Measurements from ENCODE around the gene MLH1. TPM values are rescaled to one million over a fixed set of nuclear protein-coding genes. Genes with fewer than 3 reads are reported as not detected.

Gene MLH1
- total RNA-seq, 2 experiments from 2014 or later = 89.6 to 93.7 TPM

DNA sequence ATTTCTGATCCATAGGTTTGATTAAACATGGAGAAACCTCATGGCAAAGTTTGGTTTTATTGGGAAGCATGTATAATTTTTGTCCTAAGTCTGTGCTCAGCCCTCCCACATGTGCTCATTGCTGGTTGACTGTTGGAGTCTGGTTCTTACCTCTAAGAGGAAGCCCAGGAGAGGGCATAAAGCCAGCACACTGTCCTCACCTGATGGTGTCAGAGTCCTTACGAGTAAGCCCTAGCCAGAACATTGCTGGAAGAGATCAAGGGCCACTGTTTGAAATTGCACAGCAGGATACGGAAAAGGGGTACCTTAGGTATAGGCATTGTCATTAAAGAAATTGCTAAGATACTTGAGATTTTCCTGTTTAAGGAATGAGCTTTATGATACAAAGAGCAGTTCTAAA lies 21.3 kb downstream of the MLH1 start:
- intact Hi-C loops (cut with micrococcal nuclease) = no loop called here
- CTCF ChIA-PET = no interaction called here
- ATAC-seq = no peak

DNA sequence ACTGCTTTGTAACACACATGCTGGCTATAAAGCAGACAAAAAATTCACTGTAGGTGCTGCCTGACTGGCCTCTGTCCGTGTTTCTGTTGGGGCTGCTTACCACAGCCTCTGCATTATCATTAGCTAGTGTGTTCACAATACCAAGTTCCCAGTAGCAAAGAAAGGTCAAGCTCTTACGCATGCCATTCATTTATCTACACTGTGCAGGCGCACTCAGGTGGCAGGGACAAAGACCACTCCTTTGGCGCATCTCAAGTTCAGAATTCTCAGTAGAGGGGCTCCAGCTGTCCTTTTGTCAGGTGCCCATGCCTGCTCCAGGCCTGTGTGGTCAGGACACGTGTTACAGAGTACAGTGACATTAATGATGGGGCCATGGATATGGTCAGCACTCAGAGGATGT lies 22.3 kb downstream of the MLH1 start:
- TF ChIP-seq, protein P1, sequence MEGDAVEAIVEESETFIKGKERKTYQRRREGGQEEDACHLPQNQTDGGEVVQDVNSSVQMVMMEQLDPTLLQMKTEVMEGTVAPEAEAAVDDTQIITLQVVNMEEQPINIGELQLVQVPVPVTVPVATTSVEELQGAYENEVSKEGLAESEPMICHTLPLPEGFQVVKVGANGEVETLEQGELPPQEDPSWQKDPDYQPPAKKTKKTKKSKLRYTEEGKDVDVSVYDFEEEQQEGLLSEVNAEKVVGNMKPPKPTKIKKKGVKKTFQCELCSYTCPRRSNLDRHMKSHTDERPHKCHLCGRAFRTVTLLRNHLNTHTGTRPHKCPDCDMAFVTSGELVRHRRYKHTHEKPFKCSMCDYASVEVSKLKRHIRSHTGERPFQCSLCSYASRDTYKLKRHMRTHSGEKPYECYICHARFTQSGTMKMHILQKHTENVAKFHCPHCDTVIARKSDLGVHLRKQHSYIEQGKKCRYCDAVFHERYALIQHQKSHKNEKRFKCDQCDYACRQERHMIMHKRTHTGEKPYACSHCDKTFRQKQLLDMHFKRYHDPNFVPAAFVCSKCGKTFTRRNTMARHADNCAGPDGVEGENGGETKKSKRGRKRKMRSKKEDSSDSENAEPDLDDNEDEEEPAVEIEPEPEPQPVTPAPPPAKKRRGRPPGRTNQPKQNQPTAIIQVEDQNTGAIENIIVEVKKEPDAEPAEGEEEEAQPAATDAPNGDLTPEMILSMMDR (IDR thresholded peaks at IDR 0.05) = no peak
- CTCF ChIA-PET = interaction anchor here (1.8 kb wide), 1 partner anchor 9 kb away, joined by 6 read pairs; no protein-coding TSS in a partner anchor
- Mint-ChIP-seq H3K27me3 (no peaks in the 10 kb centered on the region), H3K36me3 (ENCODE audit: low read depth) (peaks cover 64% of the 10 kb centered on the region), H3K4me3 (no peak overlapping the region), H3K27ac (no peak overlapping the region), H3K9me3 (no peaks in the 10 kb centered on the region), H3K4me1 (ENCODE audit: low read depth) (no peaks in the 10 kb centered on the region)
- no peak for DNase-seq
- intact Hi-C loops (cut with micrococcal nuclease) = no loop called here
- ATAC-seq = no peak
- POLR2A ChIA-PET = no interaction called here

More for the DNA sequence above, 21.3 kb downstream of the MLH1 start:
- DNase-seq = no peak
- POLR2A ChIA-PET = no interaction called here
- Mint-ChIP-seq H3K27me3 (no peaks in the 10 kb centered on the region), H3K4me3 (no peak overlapping the region), H3K9me3 (no peaks in the 10 kb centered on the region), H3K4me1 (ENCODE audit: low read depth) (no peaks in the 10 kb centered on the region), H3K36me3 (ENCODE audit: low read depth) (peaks cover 57% of the 10 kb centered on the region), H3K27ac (no peak overlapping the region)
- TF ChIP-seq, protein P1 (IDR thresholded peaks at IDR 0.05) = no peak

DNA sequence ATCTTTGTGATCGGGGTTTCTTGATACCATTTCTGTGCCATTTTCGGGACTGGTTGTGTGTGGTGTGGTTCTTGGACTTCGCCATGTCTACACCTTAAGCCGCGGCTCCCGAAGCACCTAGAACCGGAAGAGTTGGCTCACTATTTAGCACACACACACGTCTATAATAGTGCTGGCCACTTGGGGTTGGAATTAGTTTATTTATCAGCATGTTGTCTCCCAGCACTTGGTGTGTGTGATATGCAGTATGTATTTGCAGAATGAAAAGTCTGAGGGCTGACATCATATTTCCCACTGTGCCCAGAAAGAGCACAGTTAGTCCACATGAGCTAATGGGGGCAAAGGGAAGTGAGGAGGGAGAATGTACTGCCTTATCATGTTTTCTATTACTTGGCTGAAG lies 23.6 kb downstream of the MLH1 start:
- ChIA-PET POLR2A (no interaction called here), CTCF (interaction anchor here (1.8 kb wide), 1 partner anchor 8 kb away, joined by 6 read pairs; no protein-coding TSS in a partner anchor)
- Mint-ChIP-seq H3K27me3 (no peaks in the 10 kb centered on the region), H3K36me3 (ENCODE audit: low read depth) (peaks cover 64% of the 10 kb centered on the region), H3K4me3 (no peak overlapping the region), H3K4me1 (ENCODE audit: low read depth) (no peaks in the 10 kb centered on the region), H3K9me3 (no peaks in the 10 kb centered on the region), H3K27ac (no peak overlapping the region)
- DNase-seq = no peak
- TF ChIP-seq, protein P1 (IDR thresholded peaks at IDR 0.05) = no peak
- intact Hi-C loops (cut with micrococcal nuclease) = no loop called here
- ATAC-seq = no peak

GRCh38 chr3:37017683-37018082 lies 24.4 kb downstream of the MLH1 start:
- peaks cover 66% of the 10 kb centered on the region for H3K36me3 Mint-ChIP-seq (ENCODE audit: low read depth)
- ChIA-PET POLR2A (no interaction called here), CTCF (no interaction called here)
- H3K27ac Mint-ChIP-seq = no peak overlapping the region
- H3K27me3 Mint-ChIP-seq = no peaks in the 10 kb centered on the region
- no peak overlapping the region for H3K4me3 Mint-ChIP-seq
- ATAC-seq = no peak
- no peaks in the 10 kb centered on the region for H3K4me1 Mint-ChIP-seq (ENCODE audit: low read depth)
- TF ChIP-seq, protein P1 (IDR thresholded peaks at IDR 0.05) = no peak
- intact Hi-C loops (cut with micrococcal nuclease) = no loop called here
- no peaks in the 10 kb centered on the region for H3K9me3 Mint-ChIP-seq
- no peak for DNase-seq

- intact Hi-C loops (cut with micrococcal nuclease) = no loop called here
Observed at GRCh38 chr3:37024092-37024491, 30.8 kb downstream of the MLH1 start.

More at GRCh38 chr3:37024092-37024491, 30.8 kb downstream of the MLH1 start:
- Mint-ChIP-seq H3K27ac (no peak overlapping the region), H3K36me3 (ENCODE audit: low read depth) (peaks cover 68% of the 10 kb centered on the region), H3K27me3 (no peaks in the 10 kb centered on the region), H3K4me3 (no peak overlapping the region), H3K9me3 (no peaks in the 10 kb centered on the region), H3K4me1 (ENCODE audit: low read depth) (peaks cover 7% of the 10 kb centered on the region)
- ATAC-seq = no peak
- ChIA-PET POLR2A (interaction anchor here (1.4 kb wide), 1 partner anchor 32 kb away, joined by 3 read pairs; the partner anchor contains the start of gene EPM2AIP1), CTCF (interaction anchor here (0.6 to 2.7 kb wide), 11 partner anchors 8 to 226 kb away, joined by 3 to 17 read pairs (median 4); no protein-coding TSS in a partner anchor)
- DNase-seq = no peak
- TF ChIP-seq, protein P1 (IDR thresholded peaks at IDR 0.05) = peak; percentile 35

Measured in activated CD8-positive, alpha-beta T cell treated with anti-CD3 and anti-CD28 coated beads for 36 hours (primary cell).